ENCODE results near the gene SLC2A1. TPM values are rescaled to one million over a fixed set of nuclear protein-coding genes. Genes with fewer than 3 reads are reported as not detected.
A peak's percentile ranks its signal among the peaks of the same experiment; 100 is the strongest.

Gene SLC2A1
- total RNA-seq, 1 donor from 2014 or later: 32.7 TPM

- DNase-seq (ENCODE audit: low read depth in 2 of 2): no peak
Observed at GRCh38 chr1:42942444-42942843, 16.2 kb downstream of the SLC2A1 start.

- peak; percentile 58 to 84 for DNase-seq (ENCODE audit: low read depth in 2 of 2)
Observed at GRCh38 chr1:42941640-42942330, 16.9 kb downstream of the SLC2A1 start.

GRCh38 chr1:42940851-42941639 is 17.6 kb downstream of the SLC2A1 start:
- peak; percentile 52 to 99 for DNase-seq (ENCODE audit: low read depth in 2 of 2)

GRCh38 chr1:42938645-42939615 is 19.7 kb downstream of the SLC2A1 start:
- DNase-seq (ENCODE audit: low read depth in 2 of 2): no peak

GRCh38 chr1:42937836-42938644 is 20.6 kb downstream of the SLC2A1 start:
- no peak for DNase-seq (ENCODE audit: low read depth in 2 of 2)

DNA sequence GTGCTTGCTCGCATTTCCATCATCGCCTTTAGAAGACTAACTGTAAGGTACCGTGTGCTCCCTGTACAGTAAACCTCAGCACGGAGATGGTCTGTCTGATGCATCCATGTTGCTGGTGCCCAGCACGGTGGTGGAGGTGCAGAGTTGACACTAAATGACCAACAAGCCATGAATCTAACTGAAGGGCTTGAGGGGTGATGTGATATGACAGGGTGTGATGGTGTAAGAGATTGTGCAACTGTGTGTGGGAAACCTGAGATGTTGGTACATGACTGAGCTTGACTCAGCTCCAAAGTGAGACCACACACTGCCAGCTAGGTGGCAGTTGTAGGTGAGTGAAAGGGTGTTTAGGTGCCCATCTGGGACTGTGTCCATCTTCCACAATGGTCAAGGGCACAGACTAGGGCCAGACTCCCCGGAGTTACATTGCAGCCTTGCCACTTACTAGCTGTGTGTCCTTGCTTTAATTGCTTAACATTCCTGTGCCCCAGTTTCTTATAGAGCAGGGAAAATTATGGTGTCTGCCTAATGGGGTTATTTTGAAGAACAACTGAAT is 21.4 kb downstream of the SLC2A1 start:
- no peak for DNase-seq (ENCODE audit: low read depth in 2 of 2)

- DNase-seq (ENCODE audit: low read depth in 2 of 2): no peak
Observed at GRCh38 chr1:42936309-42937078, 22.2 kb downstream of the SLC2A1 start.

DNA sequence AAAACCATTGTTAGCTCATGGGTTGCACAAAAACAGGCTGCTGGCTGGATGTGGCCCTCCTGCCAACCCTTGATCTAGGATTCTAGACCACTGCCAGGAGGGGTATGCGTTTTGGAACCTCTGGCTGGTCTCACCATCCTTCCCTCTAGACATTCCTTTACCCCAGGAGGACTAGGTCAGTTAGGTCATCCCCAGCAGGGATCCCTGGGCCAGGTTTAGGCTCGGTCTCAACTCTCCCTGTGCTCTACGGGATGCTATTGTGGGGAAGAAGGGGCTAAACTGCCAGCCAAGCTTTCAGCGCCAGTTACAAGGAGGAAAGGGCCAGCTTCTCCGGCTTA is 22.7 kb downstream of the SLC2A1 start:
- DNase-seq (ENCODE audit: low read depth in 2 of 2): no peak

DNA sequence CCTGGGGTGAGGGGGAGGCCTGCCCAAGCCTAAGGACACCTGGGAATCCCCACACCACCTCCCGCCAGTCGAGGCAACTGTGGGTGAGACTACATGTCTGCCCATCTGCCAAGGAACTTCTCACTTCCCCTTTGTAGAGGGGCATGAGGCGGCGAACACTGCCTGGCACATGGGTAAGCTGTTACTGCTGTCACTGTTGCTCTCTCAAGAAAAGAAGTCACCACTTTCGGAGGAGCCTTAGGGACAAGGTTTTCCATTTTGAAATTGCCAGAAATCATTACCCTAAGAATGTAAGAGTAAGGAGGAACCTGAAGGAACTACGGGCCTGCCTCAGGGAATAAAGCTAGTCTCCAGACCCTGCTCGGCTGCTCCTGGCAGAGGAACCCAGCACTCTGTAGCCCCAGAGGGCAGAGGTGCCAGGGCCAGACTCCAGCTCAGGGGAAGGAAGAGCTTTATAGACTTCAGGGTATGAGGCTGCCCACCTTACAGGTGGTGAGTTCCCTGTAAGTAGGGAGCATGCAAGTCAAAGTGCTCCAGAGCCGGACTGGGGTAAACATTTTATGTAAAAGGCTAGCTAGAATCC is 23.3 kb downstream of the SLC2A1 start:
- DNase-seq (ENCODE audit: low read depth in 2 of 2): no peak

GRCh38 chr1:42934541-42935312 is 23.9 kb downstream of the SLC2A1 start:
- no peak for DNase-seq (ENCODE audit: low read depth in 2 of 2)

DNA sequence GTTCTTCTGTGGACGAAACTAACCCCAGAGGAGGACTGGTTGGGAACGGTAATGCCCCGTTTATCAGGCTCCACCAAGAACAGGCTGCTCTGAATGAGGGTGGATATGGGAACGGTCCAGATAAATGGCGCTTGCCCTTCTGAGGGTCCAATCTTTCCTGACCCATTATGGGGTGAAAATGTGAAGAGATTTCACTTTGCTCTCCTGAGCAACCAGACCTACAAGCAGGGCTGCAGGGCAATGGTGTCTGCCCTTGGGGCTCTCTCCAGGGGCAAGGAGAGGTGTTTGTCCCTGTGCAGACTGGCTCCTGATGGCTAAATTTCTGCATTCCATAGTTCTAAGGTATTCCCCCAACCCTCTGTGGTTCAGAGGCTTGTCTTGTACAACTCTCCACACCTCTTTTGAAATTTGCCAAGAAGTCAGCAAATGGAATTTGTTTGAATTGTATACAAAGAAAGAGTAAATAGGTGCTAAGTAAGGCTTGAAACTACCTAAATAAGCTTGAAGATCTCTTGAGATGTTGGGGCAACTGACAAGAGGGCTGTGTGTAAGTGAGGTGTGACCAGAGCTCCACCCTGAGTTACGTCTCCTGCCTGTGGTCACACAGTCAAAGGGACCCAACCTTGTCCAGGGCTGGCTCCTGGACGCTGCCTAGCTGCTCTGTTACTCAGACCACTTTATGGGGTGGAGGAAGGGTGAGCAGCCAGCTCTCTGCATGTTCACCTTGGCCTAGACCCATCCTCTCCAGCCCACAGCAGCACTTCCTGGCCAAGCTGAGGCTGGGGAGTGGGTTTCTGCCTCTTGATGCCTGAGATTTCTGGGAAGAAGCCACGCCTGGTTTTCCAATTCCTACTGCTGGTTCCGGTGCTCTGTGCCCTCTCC is 24.8 kb downstream of the SLC2A1 start:
- DNase-seq (ENCODE audit: low read depth in 2 of 2): no peak

- DNase-seq (ENCODE audit: low read depth in 2 of 2): no peak
Observed at GRCh38 chr1:42933060-42933586, 25.5 kb downstream of the SLC2A1 start.

DNA sequence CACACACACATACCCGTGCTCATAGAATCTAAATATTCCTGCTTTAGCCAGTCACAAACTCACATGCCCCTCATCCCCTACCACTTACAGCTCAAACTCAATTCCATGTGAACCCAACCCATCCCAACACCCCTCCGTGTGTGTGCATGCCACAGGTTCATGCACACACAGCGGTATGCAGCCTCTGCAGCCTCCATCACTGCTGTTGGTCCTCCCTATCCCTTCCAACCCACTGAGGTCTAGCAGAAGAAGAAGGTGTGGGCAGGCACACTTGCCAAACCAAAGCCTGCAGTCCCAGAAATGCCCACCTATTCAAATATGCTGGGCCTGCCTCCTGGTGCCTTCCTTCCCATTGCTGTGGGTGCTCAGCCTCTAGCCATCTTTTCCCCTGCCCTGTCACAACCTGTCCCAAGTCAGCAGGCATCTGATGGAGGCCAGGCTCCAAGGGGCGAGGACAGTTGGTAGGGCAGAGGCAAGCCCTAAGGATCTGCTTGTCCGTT is 26.2 kb downstream of the SLC2A1 start:
- no peak for DNase-seq (ENCODE audit: low read depth in 2 of 2)

DNA sequence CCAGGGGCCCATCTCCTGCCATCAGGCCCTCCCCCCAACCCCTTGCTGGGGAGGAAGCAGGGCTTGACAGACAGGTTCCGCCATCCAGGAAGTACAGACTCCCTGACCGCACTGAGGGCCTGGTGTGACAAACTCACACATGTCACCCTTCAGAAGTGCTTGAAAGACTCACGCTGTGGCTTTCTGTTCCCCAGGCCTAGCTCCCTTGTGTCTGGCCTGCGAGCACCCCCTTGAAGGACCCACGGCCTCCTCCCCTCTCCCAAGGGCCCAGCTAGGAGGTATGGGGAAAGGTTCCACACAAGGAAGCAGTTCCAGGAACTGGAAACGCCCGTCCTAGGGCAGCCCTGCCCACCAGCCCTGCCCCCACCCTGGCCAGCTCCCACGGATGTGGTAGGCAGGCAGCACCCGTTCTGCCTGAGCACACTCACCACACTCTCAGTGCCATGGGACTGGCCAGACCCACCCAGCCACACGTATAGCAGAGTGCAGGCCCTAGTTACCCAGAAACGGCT is 26.7 kb downstream of the SLC2A1 start:
- no peak for DNase-seq (ENCODE audit: low read depth in 2 of 2)

DNA sequence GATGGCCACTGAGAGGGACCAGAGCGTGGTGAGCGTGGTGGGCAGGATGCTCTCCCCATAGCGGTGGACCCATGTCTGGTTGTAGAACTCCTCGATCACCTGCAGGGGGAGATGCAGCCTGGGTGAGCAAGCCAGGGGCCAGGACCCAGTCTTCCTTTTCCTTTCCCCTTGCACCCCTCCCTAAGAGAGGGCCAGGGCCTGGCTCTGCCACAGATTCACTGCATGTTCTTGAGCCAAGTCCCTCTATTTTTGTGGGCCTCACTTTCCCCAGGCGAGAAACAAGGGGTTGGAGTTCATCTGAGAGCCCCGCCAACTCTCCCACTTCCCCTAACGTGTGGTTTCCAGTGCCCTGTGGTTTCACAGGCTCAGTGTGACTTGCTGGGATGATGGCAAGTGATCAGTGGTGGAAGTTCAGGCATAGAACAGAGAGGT is 27.5 kb downstream of the SLC2A1 start:
- peak; percentile 42 to 44 for DNase-seq (ENCODE audit: low read depth in 2 of 2)

DNA sequence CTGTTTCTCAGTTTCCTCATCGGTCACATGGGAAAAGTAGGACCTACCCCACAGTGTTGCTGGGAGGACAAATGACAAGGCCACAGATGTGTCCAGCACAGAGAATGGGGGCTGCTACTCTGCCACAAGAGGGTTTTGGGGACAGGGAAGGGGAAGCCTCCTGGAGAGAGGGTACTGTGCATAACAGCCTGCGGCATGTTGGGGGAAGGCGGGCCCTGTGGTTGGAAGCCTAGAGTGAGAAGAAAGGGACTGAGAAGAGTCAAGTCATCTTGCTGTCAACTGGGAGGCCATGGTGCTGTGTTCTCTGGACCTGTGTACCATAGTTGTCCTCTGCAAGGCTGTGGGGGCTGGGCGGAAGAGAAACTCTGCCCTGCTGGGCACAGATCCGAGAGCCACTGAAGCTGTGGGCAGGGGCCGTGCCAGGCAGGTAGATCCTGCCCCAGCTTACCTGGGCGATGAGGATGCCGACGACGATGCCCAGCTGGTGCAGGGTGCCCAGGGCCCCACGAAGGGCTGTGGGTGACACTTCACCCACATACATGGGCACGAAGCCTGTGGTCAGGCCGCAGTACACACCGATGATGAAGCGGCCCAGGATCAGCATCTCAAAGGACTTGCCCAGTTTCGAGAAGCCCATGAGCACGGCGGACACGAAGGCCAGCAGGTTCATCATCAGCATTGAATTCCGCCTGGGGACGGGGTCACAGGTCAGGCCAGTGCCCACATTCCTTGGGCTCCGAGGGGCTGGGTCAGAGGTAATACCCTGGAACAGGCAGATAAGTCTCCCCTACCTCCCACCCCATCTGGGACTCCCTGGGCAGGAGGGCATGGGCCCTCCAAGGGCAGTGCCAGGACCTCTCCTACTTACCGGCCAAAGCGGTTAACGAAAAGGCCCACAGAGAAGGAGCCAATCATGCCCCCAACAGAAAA is 28.2 kb downstream of the SLC2A1 start:
- DNase-seq (ENCODE audit: low read depth in 2 of 2): no peak
